Sigmoid colon (tissue), 4 donors: ENCODE results near the gene MRPL54.

Source experiments
- EP300 ChIP-seq, 4 donors: sonication (generic); formaldehyde crosslinking; IDR thresholded peaks; one replicate each; pipeline ENCODE4 v1.6.1; 2017; ENCODE audit warnings: antibody characterized with exemption in 4 of 4
- POLR2A ChIP-seq, 2 donors: fragments of 450-650 bp; IDR thresholded peaks; one replicate each; pipeline ENCODE4 v1.6.1; 2016; ENCODE audit warnings: antibody characterized with exemption in 2 of 2, mild to moderate bottlenecking in 2 of 2, moderate library complexity in 2 of 2
- POLR2AphosphoS5 ChIP-seq, 4 donors: sonication (generic); formaldehyde crosslinking; IDR thresholded peaks; one replicate each; pipeline ENCODE4 v1.6.1; 2017; ENCODE audit warnings: antibody characterized with exemption in 4 of 4
- TF ChIP-seq, protein P1 (sequence below), 4 experiments: fragments of 450-650 bp in 3 of 4; fragments of 200-600 bp in 1 of 4; IDR thresholded peaks; one replicate each; pipeline ENCODE4 v1.5.1; 2016 to 2019; ENCODE audit warnings: antibody characterized with exemption in 4 of 4, mild to moderate bottlenecking in 3 of 4, moderate library complexity in 2 of 4

DNA sequence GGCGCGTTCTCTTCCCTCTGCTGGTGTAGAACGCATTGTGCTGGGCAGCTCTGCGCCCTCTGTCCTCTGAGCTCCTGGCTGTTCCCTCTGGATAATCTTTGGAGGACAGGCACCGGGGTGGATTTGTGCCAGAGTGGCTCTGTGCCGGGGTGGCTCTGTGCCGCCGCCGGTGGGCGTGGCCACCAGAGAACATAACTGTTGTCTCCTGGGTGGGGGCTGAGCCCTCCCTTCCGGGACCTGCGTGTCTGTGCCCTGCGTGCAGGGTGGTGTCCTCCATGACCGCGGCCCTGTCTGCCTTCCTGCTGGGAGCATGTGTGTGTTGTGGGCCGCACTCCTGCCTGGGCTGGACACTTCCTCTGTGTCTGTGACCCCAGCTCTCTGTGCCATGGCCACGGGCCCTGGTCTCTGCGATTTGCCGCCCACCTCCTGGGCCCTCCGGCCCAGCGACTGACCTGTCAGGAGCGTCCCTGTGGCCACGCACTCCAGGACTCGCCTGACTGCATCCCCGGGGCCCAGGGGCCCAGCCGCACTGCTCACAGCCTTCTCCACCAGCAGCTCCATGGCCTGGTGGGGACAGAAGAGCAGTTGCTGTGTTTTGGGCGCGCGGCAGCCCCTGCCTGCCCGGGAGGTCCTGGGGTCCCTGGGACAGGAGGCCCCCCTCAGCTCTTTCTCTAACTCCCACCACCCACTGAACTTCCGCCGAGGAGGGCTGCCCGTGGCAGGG is 46.1 kb downstream of the MRPL54 start:
- TF ChIP-seq POLR2AphosphoS5 (IDR thresholded peaks at IDR 0.05) (no peak), POLR2A (IDR thresholded peaks at IDR 0.05) (no peak), EP300 (IDR thresholded peaks at IDR 0.05) (no peak)
- TF ChIP-seq, protein P1, sequence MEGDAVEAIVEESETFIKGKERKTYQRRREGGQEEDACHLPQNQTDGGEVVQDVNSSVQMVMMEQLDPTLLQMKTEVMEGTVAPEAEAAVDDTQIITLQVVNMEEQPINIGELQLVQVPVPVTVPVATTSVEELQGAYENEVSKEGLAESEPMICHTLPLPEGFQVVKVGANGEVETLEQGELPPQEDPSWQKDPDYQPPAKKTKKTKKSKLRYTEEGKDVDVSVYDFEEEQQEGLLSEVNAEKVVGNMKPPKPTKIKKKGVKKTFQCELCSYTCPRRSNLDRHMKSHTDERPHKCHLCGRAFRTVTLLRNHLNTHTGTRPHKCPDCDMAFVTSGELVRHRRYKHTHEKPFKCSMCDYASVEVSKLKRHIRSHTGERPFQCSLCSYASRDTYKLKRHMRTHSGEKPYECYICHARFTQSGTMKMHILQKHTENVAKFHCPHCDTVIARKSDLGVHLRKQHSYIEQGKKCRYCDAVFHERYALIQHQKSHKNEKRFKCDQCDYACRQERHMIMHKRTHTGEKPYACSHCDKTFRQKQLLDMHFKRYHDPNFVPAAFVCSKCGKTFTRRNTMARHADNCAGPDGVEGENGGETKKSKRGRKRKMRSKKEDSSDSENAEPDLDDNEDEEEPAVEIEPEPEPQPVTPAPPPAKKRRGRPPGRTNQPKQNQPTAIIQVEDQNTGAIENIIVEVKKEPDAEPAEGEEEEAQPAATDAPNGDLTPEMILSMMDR (IDR thresholded peaks at IDR 0.05): no peak
